ENCODE results near the gene NATD1.

NATD1 gene

GRCh38 chr17:21275047-21275578, 21.9 kb upstream of the NATD1 start:
- no peak for DNase-seq

- DNase-seq = peak; percentile 26
These were observed 19.9 kb upstream of the NATD1 start for GRCh38 chr17:21272881-21273792.

- no peak for DNase-seq
These were observed 19.0 kb upstream of the NATD1 start for GRCh38 chr17:21272250-21272649.

- no peak for DNase-seq
These were observed 18.4 kb upstream of the NATD1 start for GRCh38 chr17:21271454-21272183.

GRCh38 chr17:21269394-21269793, 16.2 kb upstream of the NATD1 start:
- no peak for DNase-seq

GRCh38 chr17:21268596-21269188, 15.5 kb upstream of the NATD1 start:
- DNase-seq = no peak

- no peak for DNase-seq
These were observed 10.2 kb upstream of the NATD1 start for GRCh38 chr17:21263376-21263775.

- no peak for DNase-seq
These were observed 9.2 kb upstream of the NATD1 start for GRCh38 chr17:21262259-21262993.

- no peak for DNase-seq
These were observed 5.4 kb upstream of the NATD1 start for GRCh38 chr17:21258593-21258992.

- no peak for DNase-seq
These were observed 634 bp upstream of the NATD1 start for GRCh38 chr17:21253646-21254441.

GRCh38 chr17:21252289-21252795, 868 bp downstream of the NATD1 start:
- no peak for DNase-seq

GRCh38 chr17:21251337-21252010, 1.7 kb downstream of the NATD1 start:
- DNase-seq = no peak

GRCh38 chr17:21250854-21251253, 2.4 kb downstream of the NATD1 start:
- no peak for DNase-seq

- DNase-seq = no peak
These were observed 3.1 kb downstream of the NATD1 start for GRCh38 chr17:21249920-21250703.

- no peak for DNase-seq
These were observed 4.0 kb downstream of the NATD1 start for GRCh38 chr17:21249086-21249795.

- DNase-seq = no peak
These were observed 4.7 kb downstream of the NATD1 start for GRCh38 chr17:21248500-21248899.

GRCh38 chr17:21247552-21248258, 5.5 kb downstream of the NATD1 start:
- DNase-seq = no peak

GRCh38 chr17:21246698-21247097, 6.5 kb downstream of the NATD1 start:
- DNase-seq = no peak

- DNase-seq = no peak
These were observed 7.5 kb downstream of the NATD1 start for GRCh38 chr17:21245639-21246084.

All from NCI-H2029 (cell line).